ENCODE measurements around the gene GOLGA3. TPM values are rescaled to one million over a fixed set of nuclear protein-coding genes. Genes with fewer than 3 reads are reported as not detected.
A peak's percentile ranks its signal among the peaks of the same experiment; 100 is the strongest.

The GOLGA3 gene
- total and polyA plus RNA-seq, 8 donors, result 12.6 to 44.5 (median 30.2) TPM

- no peak for FAIRE-seq
- H3K4me3 ChIP-seq, result no peak overlapping the region
- H3K9me3 ChIP-seq, result no peaks in the 10 kb centered on the region
- H3K27ac ChIP-seq, result no peak overlapping the region
- no peak for TF ChIP-seq CTCF (IDR thresholded peaks at IDR 0.05)
- no peak for DNase-seq
- WGBS, 2 donors, result 92 to 94% methylated on average over 17 of the region's 17 CpGs
- no peaks in the 10 kb centered on the region for H3K4me1 ChIP-seq
- intact Hi-C loops (cut with DNase I), result no loop called here
- ATAC-seq, result no peak
- no peaks in the 10 kb centered on the region for H3K27me3 ChIP-seq
- H3K36me3 ChIP-seq, result peaks cover 0 to 45% (median 21%) of the 10 kb centered on the region in 3 donors
These were observed 97.1 kb downstream of the GOLGA3 start for GRCh38 chr12:132731574-132731973.

- Histone ChIP-seq H3K27ac (no peak overlapping the region), H3K4me3 (no peak overlapping the region), H3K4me1 (no peaks in the 10 kb centered on the region), H3K36me3 (peaks cover 0 to 54% (median 19%) of the 10 kb centered on the region in 3 donors), H3K27me3 (no peaks in the 10 kb centered on the region), H3K9me3 (no peaks in the 10 kb centered on the region)
- FAIRE-seq, result no peak
- intact Hi-C loops (cut with DNase I), result no loop called here
- no peak for TF ChIP-seq CTCF (IDR thresholded peaks at IDR 0.05)
- DNase-seq, result no peak
- peak in 1 of 4 donors; percentile 11 for ATAC-seq
- 95% methylated on average over 11 of the region's 11 CpGs for WGBS, 2 donors
These were observed 98.3 kb downstream of the GOLGA3 start for GRCh38 chr12:132730353-132730752.

- TF ChIP-seq CTCF (IDR thresholded peaks at IDR 0.05), result no peak
- intact Hi-C loops (cut with DNase I), result no loop called here
- Histone ChIP-seq H3K4me3 (no peak overlapping the region), H3K4me1 (no peaks in the 10 kb centered on the region), H3K36me3 (peaks cover 2 to 58% (median 19%) of the 10 kb centered on the region in 3 donors), H3K27ac (no peak overlapping the region), H3K9me3 (no peaks in the 10 kb centered on the region), H3K27me3 (no peaks in the 10 kb centered on the region)
- no peak for DNase-seq
- peak in 1 of 4 donors; percentile 31 for ATAC-seq
- FAIRE-seq, result no peak
- WGBS, 2 donors, result 83 to 84% methylated on average over 24 of the region's 24 CpGs
These were observed 98.9 kb downstream of the GOLGA3 start for GRCh38 chr12:132729541-132730320.

GRCh38 chr12:132728502-132728901 lies 100.2 kb downstream of the GOLGA3 start:
- no peak for DNase-seq
- intact Hi-C loops (cut with DNase I), result no loop called here
- Histone ChIP-seq H3K27ac (no peak overlapping the region), H3K4me3 (no peak overlapping the region), H3K27me3 (no peaks in the 10 kb centered on the region), H3K9me3 (no peaks in the 10 kb centered on the region), H3K4me1 (no peaks in the 10 kb centered on the region), H3K36me3 (peaks cover 6 to 49% (median 11%) of the 10 kb centered on the region in 3 donors)
- FAIRE-seq, result no peak
- no peak for TF ChIP-seq CTCF (IDR thresholded peaks at IDR 0.05)
- 97 to 99% methylated on average over 7 of the region's 7 CpGs for WGBS, 2 donors
- ATAC-seq, result no peak

Measured in pancreas (tissue), 10 donors.